B cell (primary cell): ENCODE data around the gene PDSS1. TPM values are rescaled to one million over a fixed set of nuclear protein-coding genes. Genes with fewer than 3 reads are reported as not detected.
"Not testable (repeated sequence)": the region's sequence is repeated elsewhere in the genome, so short reads cannot be mapped to it uniquely, and the experiment has no call there.

Experiments used
- ATAC-seq: fragments of 200-7000 bp; cut with Tn5 transposase; one replicate; pipeline ENCODE4 v1.10.0; 2021; ENCODE audit warnings: low read depth, mild to moderate bottlenecking, moderate number of reproducible peaks, moderate library complexity
- CTCF ChIA-PET: fragments of 350-600 bp; sonication (Branson Sonifier 250); formaldehyde crosslinking; loops from one replicate; lab custom pipeline; 2021; ENCODE audit warnings: antibody characterized with exemption, inconsistent platforms; lab: Charles Lee
- POLR2A ChIA-PET: fragments of 350-600 bp; sonication (Branson Sonifier 250); formaldehyde crosslinking; loops from one replicate; lab custom pipeline; 2021; ENCODE audit warnings: antibody characterized with exemption; lab: Charles Lee
- DNase-seq: peaks from one replicate; pipeline ENCODE4 v3.0.0; 2013
- H2AFZ ChIP-seq: 2 replicates; pipeline ENCODE4 v1.6.1; 2012; ENCODE audit warnings: mild to moderate bottlenecking, low read depth, low read length; ENCODE audit not compliant: insufficient read depth, poor library complexity, severe bottlenecking
- H3K27ac ChIP-seq, 2 donors: 1 replicate in 1 of 2; 2 replicates in 1 of 2; pipeline ENCODE4 v1.5.1; 2012 to 2013; ENCODE audit warnings: low read length in 2 of 2, mild to moderate bottlenecking in 2 of 2, moderate library complexity in 1 of 2
- H3K27me3 ChIP-seq, 4 experiments: fragments of 200-600 bp in 1 of 4; sonication (generic) in 1 of 4; replicated peaks in 1 of 4; 1 replicate in 2 of 4; 2 replicates in 2 of 4; pipeline versions ENCODE4 v1.6.1 to v1.7.0; 2013 to 2016; ENCODE audit warnings: low read length in 3 of 4, mild to moderate bottlenecking in 2 of 4, mixed read lengths in 1 of 4, moderate library complexity in 1 of 4; ENCODE audit not compliant: insufficient read depth in 4 of 4, control insufficient read depth in 3 of 4; ENCODE audit errors: control extremely low read depth in 1 of 4
- H3K36me3 ChIP-seq, 2 experiments: replicated peaks in 1 of 2; 1 replicate in 1 of 2; 2 replicates in 1 of 2; pipeline versions ENCODE4 v1.6.1 to v1.7.1; 2013; ENCODE audit warnings: low read length in 1 of 2; ENCODE audit not compliant: insufficient read depth in 2 of 2, control insufficient read depth in 1 of 2; ENCODE audit errors: control extremely low read depth in 1 of 2, extremely low read depth in 1 of 2
- H3K4me1 ChIP-seq, 2 donors: fragments of 200-600 bp in 1 of 2; sonication (generic) in 1 of 2; 1 replicate in 1 of 2; 2 replicates in 1 of 2; pipeline versions ENCODE4 v1.5.1 to v1.6.1; 2013 to 2017; ENCODE audit warnings: low read length in 2 of 2; ENCODE audit not compliant: control insufficient read depth in 2 of 2, insufficient read depth in 2 of 2
- H3K4me2 ChIP-seq: replicated peaks from 2 replicates; pipeline ENCODE3; 2012; ENCODE audit warnings: mild to moderate bottlenecking, low read depth, low read length; ENCODE audit not compliant: poor library complexity, severe bottlenecking
- H3K4me3 ChIP-seq, 5 experiments: fragments of 200-600 bp in 1 of 5; sonication (generic) in 1 of 5; 1 replicate in 3 of 5; 2 replicates in 2 of 5; pipeline versions ENCODE4 v1.5.1 to v1.7.0; 2011 to 2016; ENCODE audit warnings: low read length in 4 of 5, mild to moderate bottlenecking in 4 of 5, low read depth in 2 of 5, control low read depth in 1 of 5, moderate library complexity in 1 of 5; ENCODE audit not compliant: insufficient read depth in 1 of 5; ENCODE audit errors: control extremely low read depth in 1 of 5, extremely low read depth in 1 of 5
- H3K79me2 ChIP-seq: fragments of 200-600 bp; sonication (generic); one replicate; pipeline ENCODE4 v1.6.0; 2016; ENCODE audit warnings: low read length; ENCODE audit not compliant: control insufficient read depth, insufficient read depth
- H3K9ac ChIP-seq: fragments of 200-600 bp; sonication (generic); 2 replicates; pipeline ENCODE4 v1.6.1; 2017; ENCODE audit warnings: mild to moderate bottlenecking, low read length, moderate library complexity
- H3K9me3 ChIP-seq, 3 donors: one replicate each; pipeline versions ENCODE4 v1.6.1 to v1.7.1; 2013; ENCODE audit warnings: low read length in 2 of 3; ENCODE audit not compliant: control insufficient read depth in 2 of 3, insufficient read depth in 1 of 3; ENCODE audit errors: control extremely low read depth in 1 of 3
- H4K20me1 ChIP-seq: 2 replicates; pipeline ENCODE4 v1.6.0; 2012; ENCODE audit warnings: mild to moderate bottlenecking, low read length; ENCODE audit not compliant: insufficient read depth, control insufficient read depth, poor library complexity, severe bottlenecking
- H3K27ac Mint-ChIP-seq: one replicate; pipeline ENCODE4 v1.8.0; 2021; ENCODE audit warnings: mixed read lengths
- H3K27me3 Mint-ChIP-seq: one replicate; pipeline ENCODE4 v1.8.0; 2021; ENCODE audit warnings: mixed read lengths
- H3K4me1 Mint-ChIP-seq: one replicate; pipeline ENCODE4 v1.8.0; 2021; ENCODE audit warnings: mixed read lengths
- H3K4me3 Mint-ChIP-seq: one replicate; pipeline ENCODE4 v1.8.0; 2021; ENCODE audit warnings: mixed read lengths
- H3K9me3 Mint-ChIP-seq: one replicate; pipeline ENCODE4 v1.8.0; 2022; ENCODE audit warnings: mixed read lengths; ENCODE audit not compliant: insufficient read depth
- EZH2 ChIP-seq: IDR thresholded peaks from 2 replicates; pipeline ENCODE4 v1.6.1; 2012; ENCODE audit warnings: borderline replicate concordance, low read depth, mild to moderate bottlenecking, moderate library complexity, low read length; ENCODE audit not compliant: insufficient read depth, poor library complexity, severe bottlenecking
- WGBS: methylation state at CpG from one replicate; pipeline ENCODE4 v1.1.5; 2013; ENCODE audit warnings: missing lambda C conversion rate; ENCODE audit not compliant: insufficient coverage; 5-methylcytosine and 5-hydroxymethylcytosine counted together
- intact Hi-C: fragments of 100-400 bp; cut with micrococcal nuclease; formaldehyde crosslinking; loops from one replicate; pipeline ENCODE4 v1.10.0; 2022
- polyA minus RNA-seq: library from RNA; depleted of rRNA, polyadenylated mRNA; stranded (reverse); fragments of >200 nt; gene quantifications from 2 replicates; pipeline ENCODE4 v1.2.3, GENCODE V29; 2012
- polyA plus RNA-seq: library from polyadenylated mRNA; depleted of rRNA; stranded (reverse); fragments of >200 nt; gene quantifications from 2 replicates; pipeline ENCODE4 v1.2.3, GENCODE V29; 2012
- total RNA-seq, 2 donors: library from RNA; stranded (reverse); fragments of 120-200 nt in 1 of 2; gene quantifications; 1 replicate in 1 of 2; 2 replicates in 1 of 2; pipeline versions ENCODE4 v1.2.3 to v1.2.4, GENCODE V29; 2013 to 2022
- TF ChIP-seq, protein P1 (sequence below): fragments of 200-600 bp; IDR thresholded peaks from one replicate; pipeline ENCODE4 v1.8.0; 2022; ENCODE audit warnings: antibody characterized with exemption, mild to moderate bottlenecking

The PDSS1 gene
- total RNA-seq (3.6 and 4.3 TPM in 2 replicates), polyA plus RNA-seq (4.1 and 4.7 TPM in 2 replicates), polyA minus RNA-seq (2.1 and 3.5 TPM in 2 replicates)
- total RNA-seq (2013) = 3.4 TPM

GRCh38 chr10:26697163-26697921, at the start of gene PDSS1:
Gene PDSS1, plus strand, starts transcription at chr10:26697701. Its CDS starts 11 bp downstream, at chr10:26697712.
- Mint-ChIP-seq H3K27me3 (no peaks in the 10 kb centered on the region), H3K9me3 (no peaks in the 10 kb centered on the region), H3K4me3 (peak within 1 kb of the TSS; percentile 93), H3K27ac (peak within 1 kb of the TSS; percentile 90), H3K4me1 (peaks cover 18% of the 10 kb centered on the region)
- under 1% methylated on average over 82 of the region's 82 CpGs for WGBS
- TF ChIP-seq EZH2 = no peak
- TF ChIP-seq, protein P1, sequence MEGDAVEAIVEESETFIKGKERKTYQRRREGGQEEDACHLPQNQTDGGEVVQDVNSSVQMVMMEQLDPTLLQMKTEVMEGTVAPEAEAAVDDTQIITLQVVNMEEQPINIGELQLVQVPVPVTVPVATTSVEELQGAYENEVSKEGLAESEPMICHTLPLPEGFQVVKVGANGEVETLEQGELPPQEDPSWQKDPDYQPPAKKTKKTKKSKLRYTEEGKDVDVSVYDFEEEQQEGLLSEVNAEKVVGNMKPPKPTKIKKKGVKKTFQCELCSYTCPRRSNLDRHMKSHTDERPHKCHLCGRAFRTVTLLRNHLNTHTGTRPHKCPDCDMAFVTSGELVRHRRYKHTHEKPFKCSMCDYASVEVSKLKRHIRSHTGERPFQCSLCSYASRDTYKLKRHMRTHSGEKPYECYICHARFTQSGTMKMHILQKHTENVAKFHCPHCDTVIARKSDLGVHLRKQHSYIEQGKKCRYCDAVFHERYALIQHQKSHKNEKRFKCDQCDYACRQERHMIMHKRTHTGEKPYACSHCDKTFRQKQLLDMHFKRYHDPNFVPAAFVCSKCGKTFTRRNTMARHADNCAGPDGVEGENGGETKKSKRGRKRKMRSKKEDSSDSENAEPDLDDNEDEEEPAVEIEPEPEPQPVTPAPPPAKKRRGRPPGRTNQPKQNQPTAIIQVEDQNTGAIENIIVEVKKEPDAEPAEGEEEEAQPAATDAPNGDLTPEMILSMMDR = no peak
- Histone ChIP-seq H3K27me3 (no peaks in the 10 kb centered on the region), H3K36me3 (no peaks in the 10 kb centered on the region), H3K27ac (peak within 1 kb of the TSS; percentile 64 to 73), H3K4me3 (peak within 1 kb of the TSS; percentile 49 to 95 (median 94)), H3K4me2 (peak within 1 kb of the TSS; percentile 87), H3K79me2 (peaks cover 34% of the 10 kb centered on the region), H2AFZ (peak within 1 kb of the TSS; percentile 95), H4K20me1 (no peaks in the 10 kb centered on the region), H3K9ac (peak within 1 kb of the TSS; percentile 87), H3K9me3 (no peaks in the 10 kb centered on the region), H3K4me1 (peaks cover 10 to 13% of the 10 kb centered on the region in 2 donors)
- CTCF ChIA-PET = interaction anchor here (0.5 to 2.3 kb wide), 6 partner anchors 11 to 362 kb away, joined by 3 to 10 read pairs (median 4); no protein-coding TSS in a partner anchor
- ATAC-seq (peak; percentile 87), DNase-seq (peak; percentile 75)
- POLR2A ChIA-PET = interaction anchor here (0.6 kb wide), 3 partner anchors 18 to 221 kb away, joined by 3 to 5 read pairs (median 5); no protein-coding TSS in a partner anchor
- intact Hi-C loops = loop anchor here (1.0 to 5.0 kb wide), 3 partner anchors 39 to 545 kb away; partner anchors contain the start of gene ACBD5

DNA sequence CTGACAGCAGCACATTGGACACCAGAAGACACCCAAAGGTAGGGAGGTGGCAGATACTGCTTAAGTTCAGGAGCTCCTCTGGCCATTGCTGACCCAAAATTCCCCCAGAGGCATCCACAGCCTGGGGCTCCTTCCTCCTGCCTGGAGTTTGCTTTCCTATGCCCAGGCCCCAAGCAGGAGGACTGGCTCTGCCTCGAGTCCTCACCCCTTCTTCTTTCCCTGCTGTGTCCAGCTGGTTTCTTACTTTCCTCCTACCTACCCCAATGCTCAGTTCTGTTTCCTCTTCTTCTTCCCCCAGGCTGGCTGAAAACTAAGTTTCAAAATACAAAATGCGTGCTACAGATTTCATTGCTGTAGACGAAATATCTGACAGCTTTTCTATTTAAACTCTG, 49.3 kb upstream of the PDSS1 start:
- POLR2A ChIA-PET, H3K27ac ChIP-seq, H3K9ac ChIP-seq, H4K20me1 ChIP-seq, H3K79me2 ChIP-seq, H3K4me3 ChIP-seq, H3K9me3 ChIP-seq, H3K27ac Mint-ChIP-seq, H3K27me3 Mint-ChIP-seq, DNase-seq, H3K36me3 ChIP-seq, H3K4me1 Mint-ChIP-seq, H3K4me3 Mint-ChIP-seq, H3K4me2 ChIP-seq, H3K4me1 ChIP-seq, H3K9me3 Mint-ChIP-seq, ATAC-seq, H2AFZ ChIP-seq, H3K27me3 ChIP-seq, CTCF ChIA-PET, intact Hi-C loops: not testable (repeated sequence)
- 83% methylated on average over 2 of the region's 3 CpGs for WGBS
